ENCODE measurements around the gene KLHL25.

The KLHL25 gene

GRCh38 chr15:85777250-85778106 is 17.2 kb downstream of the KLHL25 start:
- DNase-seq: no peak

- no peak for DNase-seq
Observed at GRCh38 chr15:85773970-85774369, 20.8 kb downstream of the KLHL25 start.

- DNase-seq: no peak
Observed at GRCh38 chr15:85773249-85773648, 21.5 kb downstream of the KLHL25 start.

GRCh38 chr15:85772668-85773067 is 22.1 kb downstream of the KLHL25 start:
- no peak for DNase-seq

GRCh38 chr15:85771781-85772445 is 22.8 kb downstream of the KLHL25 start:
- DNase-seq: no peak

GRCh38 chr15:85771271-85771670 is 23.5 kb downstream of the KLHL25 start:
- no peak for DNase-seq

GRCh38 chr15:85770096-85771041 is 24.4 kb downstream of the KLHL25 start:
- no peak for DNase-seq

GRCh38 chr15:85769182-85769900 is 25.4 kb downstream of the KLHL25 start:
- DNase-seq: no peak

GRCh38 chr15:85768595-85769168 is 26.0 kb downstream of the KLHL25 start:
- no peak for DNase-seq

GRCh38 chr15:85767785-85768529 is 26.8 kb downstream of the KLHL25 start:
- no peak for DNase-seq

GRCh38 chr15:85766001-85766831 is 28.5 kb downstream of the KLHL25 start:
- no peak for DNase-seq

GRCh38 chr15:85764649-85765277 is 30.0 kb downstream of the KLHL25 start:
- DNase-seq: no peak

GRCh38 chr15:85763673-85764633 is 30.8 kb downstream of the KLHL25 start:
- no peak for DNase-seq

GRCh38 chr15:85763157-85763556 is 31.6 kb downstream of the KLHL25 start:
- DNase-seq: no peak

- DNase-seq: no peak
Observed at GRCh38 chr15:85762756-85763127, 32.0 kb downstream of the KLHL25 start.

GRCh38 chr15:85762039-85762755 is 32.5 kb downstream of the KLHL25 start:
- DNase-seq: no peak

GRCh38 chr15:85761635-85762034 is 33.1 kb downstream of the KLHL25 start:
- no peak for DNase-seq
